Activated gamma-delta T cell treated with anti-CD3 and anti-CD28 coated beads, Interleukin-2, amount 50 U/mL, for 16 hours (primary cell): ENCODE results near the gene TMEM184A.

Experiments used
- DNase-seq: peaks from one replicate; pipeline ENCODE4 v3.0.0-alpha.2; 2020; ENCODE audit warnings: low read depth

Gene TMEM184A

GRCh38 chr7:1567049-1567771 lies 11.2 kb upstream of the TMEM184A start:
- no peak for DNase-seq

GRCh38 chr7:1566687-1567048 lies 10.7 kb upstream of the TMEM184A start:
- DNase-seq, result no peak

- no peak for DNase-seq
These were observed 8.6 kb upstream of the TMEM184A start for GRCh38 chr7:1564603-1565022.

GRCh38 chr7:1563981-1564602 lies 8.1 kb upstream of the TMEM184A start:
- DNase-seq, result no peak

- DNase-seq, result no peak
These were observed 6.6 kb upstream of the TMEM184A start for GRCh38 chr7:1562597-1563051.

GRCh38 chr7:1562116-1562515 lies 6.1 kb upstream of the TMEM184A start:
- no peak for DNase-seq

- DNase-seq, result no peak
These were observed 5.3 kb upstream of the TMEM184A start for GRCh38 chr7:1561036-1561940.

GRCh38 chr7:1560620-1561031 lies 4.6 kb upstream of the TMEM184A start:
- DNase-seq, result no peak

GRCh38 chr7:1559626-1560590 lies 3.9 kb upstream of the TMEM184A start:
- DNase-seq, result no peak

- DNase-seq, result no peak
These were observed 3.0 kb upstream of the TMEM184A start for GRCh38 chr7:1558841-1559625.

GRCh38 chr7:1558181-1558811 lies 2.3 kb upstream of the TMEM184A start:
- no peak for DNase-seq

- no peak for DNase-seq
These were observed 1.8 kb upstream of the TMEM184A start for GRCh38 chr7:1557771-1558170.

- no peak for DNase-seq
These were observed 1.0 kb upstream of the TMEM184A start for GRCh38 chr7:1557006-1557405.

- DNase-seq, result no peak
These were observed 776 bp downstream of the TMEM184A start for GRCh38 chr7:1555046-1555812.

- no peak for DNase-seq
These were observed 1.5 kb downstream of the TMEM184A start for GRCh38 chr7:1554333-1555045.

- DNase-seq, result no peak
These were observed 2.3 kb downstream of the TMEM184A start for GRCh38 chr7:1553512-1554210.

- no peak for DNase-seq
These were observed 3.8 kb downstream of the TMEM184A start for GRCh38 chr7:1552200-1552599.

- DNase-seq, result no peak
These were observed 5.2 kb downstream of the TMEM184A start for GRCh38 chr7:1550846-1551155.
